D721Med (cell line): ENCODE measurements around the gene CFAP73.

Experiments
- DNase-seq: peaks from one replicate; pipeline ENCODE4 v3.0.0; 2011; ENCODE audit warnings: low spot score; ENCODE audit not compliant: insufficient read length
- FAIRE-seq: peaks from 2 replicates; lab custom pipeline; 2011; peaks lifted over from hg19 to GRCh38; lab: Jason Lieb, UNC
- TF ChIP-seq, protein P1 (sequence below): IDR thresholded peaks from 2 replicates; pipeline ENCODE4 v1.5.1; 2012; ENCODE audit warnings: mild to moderate bottlenecking, control low read depth; ENCODE audit not compliant: insufficient read depth; ENCODE audit errors: missing control alignments

CFAP73 gene

DNA sequence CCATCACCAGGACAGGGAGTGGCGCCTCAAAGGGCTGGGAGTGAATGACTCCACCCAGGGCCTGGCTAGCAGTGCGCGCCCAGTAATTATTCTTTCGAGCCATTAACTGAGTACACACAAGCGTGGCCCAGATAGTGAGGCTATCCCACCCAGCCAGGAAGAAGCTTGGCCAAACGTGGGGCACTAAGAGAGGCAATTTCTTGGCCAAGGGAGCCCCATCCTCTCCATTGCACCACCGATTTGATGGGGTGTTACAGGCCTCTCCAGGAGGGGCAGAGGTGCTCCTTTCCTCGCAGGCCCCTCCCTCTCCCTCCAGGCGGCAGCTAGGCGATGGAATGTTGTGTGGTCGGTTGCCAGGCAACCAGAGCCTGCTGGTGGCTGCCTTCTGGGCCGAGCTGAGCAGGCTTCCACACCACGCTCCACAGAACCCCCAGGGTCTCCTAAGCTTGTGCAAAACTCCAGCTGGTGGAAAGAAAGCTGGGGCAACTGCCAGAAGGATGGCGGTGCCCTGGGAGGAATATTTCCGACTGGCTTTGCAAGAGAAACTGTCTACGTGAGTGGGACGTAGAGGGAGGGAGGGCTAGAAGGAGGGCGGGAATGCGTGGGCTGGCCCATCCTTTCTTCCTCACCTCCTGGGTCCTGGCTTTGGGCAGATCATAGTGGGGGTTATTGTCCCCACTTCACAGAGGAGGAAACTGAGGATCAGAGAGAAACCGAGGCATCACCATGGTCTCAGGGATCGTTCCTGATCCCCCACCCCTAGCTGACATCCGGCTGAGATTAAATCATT lies at the start of gene CFAP73:
TSS of gene CFAP73 (plus strand) at position 364 of the 790 bp plus-strand sequence. CDS start at position 498, 134 bp downstream.
- FAIRE-seq (no peak), DNase-seq (peak; percentile 57)
- TF ChIP-seq, protein P1, sequence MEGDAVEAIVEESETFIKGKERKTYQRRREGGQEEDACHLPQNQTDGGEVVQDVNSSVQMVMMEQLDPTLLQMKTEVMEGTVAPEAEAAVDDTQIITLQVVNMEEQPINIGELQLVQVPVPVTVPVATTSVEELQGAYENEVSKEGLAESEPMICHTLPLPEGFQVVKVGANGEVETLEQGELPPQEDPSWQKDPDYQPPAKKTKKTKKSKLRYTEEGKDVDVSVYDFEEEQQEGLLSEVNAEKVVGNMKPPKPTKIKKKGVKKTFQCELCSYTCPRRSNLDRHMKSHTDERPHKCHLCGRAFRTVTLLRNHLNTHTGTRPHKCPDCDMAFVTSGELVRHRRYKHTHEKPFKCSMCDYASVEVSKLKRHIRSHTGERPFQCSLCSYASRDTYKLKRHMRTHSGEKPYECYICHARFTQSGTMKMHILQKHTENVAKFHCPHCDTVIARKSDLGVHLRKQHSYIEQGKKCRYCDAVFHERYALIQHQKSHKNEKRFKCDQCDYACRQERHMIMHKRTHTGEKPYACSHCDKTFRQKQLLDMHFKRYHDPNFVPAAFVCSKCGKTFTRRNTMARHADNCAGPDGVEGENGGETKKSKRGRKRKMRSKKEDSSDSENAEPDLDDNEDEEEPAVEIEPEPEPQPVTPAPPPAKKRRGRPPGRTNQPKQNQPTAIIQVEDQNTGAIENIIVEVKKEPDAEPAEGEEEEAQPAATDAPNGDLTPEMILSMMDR, result no peak

DNA sequence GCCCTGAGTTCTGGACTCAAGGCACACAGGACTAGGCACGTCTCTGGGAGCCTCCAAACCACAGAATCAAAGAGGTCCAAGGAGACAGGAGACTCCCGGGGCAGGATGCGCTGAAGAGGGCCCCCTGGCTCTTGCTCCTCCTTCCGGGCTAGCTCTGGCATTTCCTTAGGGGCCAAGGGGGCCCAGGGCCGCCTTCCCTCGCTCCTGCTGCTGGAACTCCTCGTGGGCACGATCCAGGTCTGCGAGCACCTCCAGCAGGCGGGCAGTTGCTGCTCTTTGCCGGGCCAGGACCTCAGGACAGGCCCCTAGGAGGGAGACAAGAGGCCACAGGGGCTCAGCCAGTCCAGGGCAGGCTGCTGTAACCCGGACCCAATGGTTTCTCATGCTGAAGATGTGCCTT lies 49.8 kb upstream of the CFAP73 start:
- no peak for FAIRE-seq
- no peak for DNase-seq
- TF ChIP-seq, protein P1, result no peak

DNA sequence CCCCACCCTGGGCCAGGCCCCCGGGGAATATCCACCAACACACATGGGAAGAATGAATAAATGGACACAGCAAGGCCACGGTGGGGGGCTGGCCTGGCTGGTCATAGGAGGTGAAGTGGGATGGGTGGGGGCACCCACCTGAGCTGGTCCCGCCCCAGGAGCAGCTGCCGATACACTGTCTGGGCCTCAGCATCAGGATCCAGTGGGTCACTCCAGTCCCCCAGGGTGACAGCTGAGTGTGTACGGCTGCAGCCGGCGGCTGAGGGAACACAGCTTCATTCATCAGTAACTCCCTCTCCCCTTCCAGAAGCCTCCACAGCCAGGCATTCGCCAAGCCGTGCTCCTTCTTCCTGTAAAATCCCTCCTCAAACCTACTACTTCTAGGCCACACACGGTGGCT lies 47.8 kb upstream of the CFAP73 start:
- no peak for FAIRE-seq
- no peak for DNase-seq

DNA sequence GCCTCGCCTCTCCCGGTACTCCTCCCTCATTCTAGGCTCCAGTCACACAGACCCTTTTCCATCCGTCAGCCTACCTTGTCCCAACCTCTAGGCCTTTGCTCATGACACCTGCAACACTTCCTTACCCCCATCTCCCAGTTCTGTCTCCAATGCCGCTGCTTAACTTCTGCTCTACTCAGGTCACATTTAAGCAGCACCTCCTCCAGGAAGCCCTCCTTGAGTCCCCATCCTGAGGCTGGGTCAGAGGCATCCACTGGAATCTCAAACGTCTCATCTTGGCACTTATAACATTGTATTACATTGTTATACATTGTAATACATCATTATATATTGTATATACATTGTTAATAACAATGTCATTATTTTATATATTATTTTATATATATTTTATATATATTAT lies 46.7 kb upstream of the CFAP73 start:
- DNase-seq, result no peak
- FAIRE-seq, result no peak

More for the DNA sequence above, 47.8 kb upstream of the CFAP73 start:
- TF ChIP-seq, protein P1, result no peak

DNA sequence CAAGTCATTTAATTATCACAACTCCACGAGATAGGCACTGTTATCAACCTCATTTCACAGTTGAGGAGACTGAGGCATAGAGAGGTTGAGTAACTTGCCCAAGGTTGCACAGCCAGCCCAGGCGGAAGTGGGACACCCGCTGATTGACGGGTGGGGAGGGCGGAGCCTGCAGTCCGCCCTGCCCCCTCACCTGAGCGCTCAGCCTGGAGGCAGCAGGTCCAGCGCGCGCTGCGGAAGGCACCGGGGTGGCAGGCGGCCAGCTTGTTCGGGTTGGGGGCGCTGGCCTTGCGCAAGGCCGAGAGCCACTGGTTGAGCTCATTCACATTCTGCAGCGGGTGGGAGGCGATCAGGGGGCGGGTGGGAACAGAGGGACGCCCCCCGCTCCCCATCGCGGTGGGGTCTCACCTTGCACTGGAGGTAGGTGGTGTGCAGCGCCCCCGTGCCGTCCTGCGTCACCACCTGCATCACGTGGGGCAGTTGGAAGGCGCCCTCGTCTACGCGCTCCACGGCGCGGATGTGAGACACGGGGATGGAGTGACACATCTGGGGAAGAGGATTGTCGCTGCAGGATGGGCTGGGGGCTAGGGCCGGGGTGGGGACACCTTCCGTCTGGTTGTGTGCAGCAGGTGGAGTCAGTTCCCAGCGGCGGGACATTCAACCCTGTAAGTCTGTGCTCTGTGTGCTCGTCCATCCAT lies 45.6 kb upstream of the CFAP73 start:
- TF ChIP-seq, protein P1, result no peak
- no peak for FAIRE-seq
- DNase-seq, result no peak

More for the DNA sequence above, 46.7 kb upstream of the CFAP73 start:
- TF ChIP-seq, protein P1, result no peak

DNA sequence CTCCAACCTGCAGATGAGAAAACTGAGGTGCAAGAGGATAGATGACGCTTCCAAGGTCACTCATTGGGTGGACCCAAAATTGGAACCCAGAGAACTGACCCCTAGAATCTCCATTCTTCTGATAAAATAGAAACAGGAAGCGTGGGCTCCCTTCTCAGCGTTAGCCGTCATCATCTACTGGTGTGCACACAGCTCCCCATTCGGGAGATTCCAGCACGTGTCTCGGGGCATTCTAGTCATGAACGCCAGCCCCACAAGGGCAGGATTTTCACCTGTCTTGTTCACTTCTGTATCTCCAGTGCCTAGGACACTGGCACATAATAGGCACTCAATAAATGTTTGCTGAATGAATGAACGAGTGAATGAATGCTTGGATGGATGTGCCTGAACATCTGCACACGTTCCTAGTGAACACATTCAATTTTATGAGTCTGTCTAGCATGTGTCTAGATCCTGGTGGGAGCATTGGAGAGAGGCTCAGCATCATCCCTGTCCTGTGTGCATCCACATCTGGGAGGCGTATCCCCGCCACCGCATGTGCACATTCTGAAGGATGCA lies 44.5 kb upstream of the CFAP73 start:
- TF ChIP-seq, protein P1, result no peak
- DNase-seq (no peak), FAIRE-seq (no peak)
